Peyer's patch (tissue), 4 donors: Measurements from ENCODE around the gene RPL18. TPM values are rescaled to one million over a fixed set of nuclear protein-coding genes. Genes with fewer than 3 reads are reported as not detected.

Source experiments
- DNase-seq, 3 donors: peaks; one replicate each; pipeline ENCODE4 v3.0.0-alpha.2; 2017 to 2019
- H3K27ac ChIP-seq, 4 donors: fragments of 200-600 bp; sonication (generic); one replicate each; pipeline ENCODE4 v1.5.1; 2016 to 2019
- H3K27me3 ChIP-seq, 2 donors: fragments of 200-600 bp; sonication (generic); one replicate each; pipeline ENCODE4 v1.5.1; 2019
- H3K36me3 ChIP-seq, 3 donors: fragments of 200-600 bp; sonication (generic); one replicate each; pipeline ENCODE4 v1.5.1; 2016 to 2019
- H3K4me1 ChIP-seq, 4 donors: fragments of 200-600 bp; sonication (generic); one replicate each; pipeline ENCODE4 v1.5.1; 2016 to 2019
- H3K4me3 ChIP-seq, 4 donors: fragments of 200-600 bp; sonication (generic); 1 replicate in 3 of 4; 2 replicates in 1 of 4; pipeline ENCODE4 v1.5.1; 2016 to 2019; ENCODE audit warnings: mild to moderate bottlenecking in 1 of 4
- H3K9me3 ChIP-seq, 4 donors: fragments of 200-600 bp; sonication (generic); one replicate each; pipeline ENCODE4 v1.5.1; 2016 to 2019; ENCODE audit warnings: mild to moderate bottlenecking in 1 of 4
- CTCF ChIP-seq, 6 experiments: fragments of 450-650 bp in 4 of 6; fragments of 200-600 bp in 2 of 6; sonication (generic) in 1 of 6; IDR thresholded peaks; one replicate each; pipeline ENCODE4 v1.5.1; 2017 to 2019; ENCODE audit warnings: antibody characterized with exemption in 6 of 6, mild to moderate bottlenecking in 3 of 6, moderate library complexity in 1 of 6
- POLR2A ChIP-seq, 2 donors: fragments of 450-650 bp; IDR thresholded peaks; one replicate each; pipeline ENCODE4 v1.5.1; 2017; ENCODE audit warnings: antibody characterized with exemption in 2 of 2, mild to moderate bottlenecking in 2 of 2, moderate library complexity in 2 of 2
- total RNA-seq, 4 donors: library from RNA; depleted of rRNA; stranded (reverse); fragments of >200 nt; gene quantifications; one replicate each; pipeline ENCODE4 v1.1.0, GENCODE V29; 2016

Gene RPL18
- total RNA-seq, 4 donors from 2014 or later: 1,077 to 1,595 (median 1,505) TPM

GRCh38 chr19:48627865-48628314, 8.9 kb upstream of the RPL18 start:
- no peak for DNase-seq
- peak overlapping the region in 3 of 4 donors; percentile 87 to 91 (median 88) for H3K27ac ChIP-seq
- TF ChIP-seq POLR2A (IDR thresholded peaks at IDR 0.05): no peak
- no peak for TF ChIP-seq CTCF (IDR thresholded peaks at IDR 0.05)
- no peak overlapping the region for H3K4me3 ChIP-seq
- H3K9me3 ChIP-seq: no peaks in the 10 kb centered on the region
- no peaks in the 10 kb centered on the region for H3K27me3 ChIP-seq
- H3K36me3 ChIP-seq: peaks cover 0 to 30% (median 0%) of the 10 kb centered on the region in 3 donors
- H3K4me1 ChIP-seq: peaks cover 0 to 82% (median 15%) of the 10 kb centered on the region in 4 donors

DNA sequence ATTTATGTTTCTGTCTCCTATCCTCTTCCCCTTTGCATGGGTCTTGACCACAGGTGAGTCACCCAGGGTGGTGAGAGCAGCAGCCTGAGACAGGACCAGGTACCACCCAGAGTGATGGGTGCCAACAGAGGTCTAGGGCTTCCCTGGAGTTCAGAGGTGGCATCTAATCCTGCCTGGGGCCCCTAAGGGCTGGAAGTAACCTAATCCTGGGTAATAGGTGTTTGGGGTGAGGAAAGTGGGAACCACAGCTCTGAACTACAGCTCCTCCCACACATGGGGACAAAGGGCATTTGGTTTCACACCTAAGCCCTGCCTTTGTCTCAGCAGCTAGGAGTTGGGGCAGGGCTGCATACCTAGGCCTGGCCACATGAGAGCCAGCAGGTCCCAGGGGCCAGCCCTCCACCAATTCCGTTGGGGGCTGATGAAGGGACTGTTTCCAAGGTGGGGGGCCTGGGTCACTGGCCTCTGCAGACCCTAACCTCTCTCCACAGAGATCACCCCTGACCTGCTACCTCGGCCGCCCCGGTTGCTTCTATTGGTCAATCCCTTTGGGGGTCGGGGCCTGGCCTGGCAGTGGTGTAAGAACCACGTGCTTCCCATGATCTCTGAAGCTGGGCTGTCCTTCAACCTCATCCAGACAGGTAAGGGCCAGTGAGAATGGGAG, 8.4 kb upstream of the RPL18 start:
- H3K27me3 ChIP-seq: no peaks in the 10 kb centered on the region
- peak in 2 of 3 donors; percentile 77 to 78 for DNase-seq
- peaks cover 0 to 29% (median 0%) of the 10 kb centered on the region in 3 donors for H3K36me3 ChIP-seq
- no peaks in the 10 kb centered on the region for H3K9me3 ChIP-seq
- TF ChIP-seq CTCF (IDR thresholded peaks at IDR 0.05): no peak
- TF ChIP-seq POLR2A (IDR thresholded peaks at IDR 0.05): peak; percentile 19 to 63
- H3K4me1 ChIP-seq: peaks cover 0 to 78% (median 12%) of the 10 kb centered on the region in 4 donors
- peak overlapping the region in 1 of 4 donors; percentile 23 for H3K4me3 ChIP-seq
- H3K27ac ChIP-seq: peak overlapping the region in 3 of 4 donors; percentile 87 to 91 (median 88)

GRCh38 chr19:48625891-48626327, 6.9 kb upstream of the RPL18 start:
- Histone ChIP-seq H3K27ac (peak overlapping the region in 3 of 4 donors; percentile 87 to 90 (median 88)), H3K4me1 (peaks cover 0 to 64% (median 11%) of the 10 kb centered on the region in 4 donors), H3K36me3 (peaks cover 0 to 20% (median 0%) of the 10 kb centered on the region in 3 donors), H3K4me3 (peak overlapping the region in 3 of 4 donors; percentile 39 to 56 (median 55)), H3K27me3 (no peaks in the 10 kb centered on the region), H3K9me3 (no peaks in the 10 kb centered on the region)
- TF ChIP-seq POLR2A (IDR thresholded peaks at IDR 0.05): no peak
- TF ChIP-seq CTCF (IDR thresholded peaks at IDR 0.05): peak in 2 of 6 experiments; percentile 18 to 22
- DNase-seq: peak in 1 of 3 donors; percentile 63

- Histone ChIP-seq H3K36me3 (peaks cover 0 to 15% (median 0%) of the 10 kb centered on the region in 3 donors), H3K4me3 (peak overlapping the region in 3 of 4 donors; percentile 39 to 56 (median 55)), H3K9me3 (no peaks in the 10 kb centered on the region), H3K27ac (peak overlapping the region; percentile 73 to 90 (median 88)), H3K27me3 (no peaks in the 10 kb centered on the region), H3K4me1 (peaks cover 0 to 58% (median 13%) of the 10 kb centered on the region in 4 donors)
- TF ChIP-seq POLR2A (IDR thresholded peaks at IDR 0.05) (peak; percentile 91 to 93), CTCF (IDR thresholded peaks at IDR 0.05) (no peak)
- DNase-seq: peak in 2 of 3 donors; percentile 81 to 89
Measured at GRCh38 chr19:48624791-48625723, 6.1 kb upstream of the RPL18 start.

- Histone ChIP-seq H3K4me1 (peaks cover 0 to 54% (median 15%) of the 10 kb centered on the region in 4 donors), H3K4me3 (peak overlapping the region; percentile 37 to 56 (median 47)), H3K9me3 (no peaks in the 10 kb centered on the region), H3K36me3 (peaks cover 0 to 9% (median 0%) of the 10 kb centered on the region in 3 donors), H3K27ac (peak overlapping the region; percentile 73 to 90 (median 88)), H3K27me3 (no peaks in the 10 kb centered on the region)
- TF ChIP-seq POLR2A (IDR thresholded peaks at IDR 0.05) (peak in 1 of 2 donors; percentile 56), CTCF (IDR thresholded peaks at IDR 0.05) (peak in 2 of 6 experiments; percentile 4 to 8)
- peak; percentile 98 to 99 (median 99) for DNase-seq
Measured at GRCh38 chr19:48624067-48624594, 5.2 kb upstream of the RPL18 start.
